HUES64 (cell line): ENCODE measurements around the gene MED17.

Experiments
- H3K27ac ChIP-seq: 2 replicates; pipeline ENCODE4 v1.7.0; 2013; ENCODE audit warnings: low read depth, low read length, inconsistent platforms
- H3K27me3 ChIP-seq: 2 replicates; pipeline ENCODE4 v1.6.1; 2013; ENCODE audit warnings: mild to moderate bottlenecking, low read length; ENCODE audit not compliant: insufficient read depth
- H3K36me3 ChIP-seq: 2 replicates; pipeline ENCODE4 v1.6.1; 2013; ENCODE audit warnings: mild to moderate bottlenecking, low read length; ENCODE audit not compliant: insufficient read depth
- H3K4me1 ChIP-seq: 2 replicates; pipeline ENCODE4 v1.6.1; 2013; ENCODE audit warnings: mild to moderate bottlenecking, low read length, moderate library complexity; ENCODE audit not compliant: insufficient read depth
- H3K4me3 ChIP-seq: 2 replicates; pipeline ENCODE4 v1.5.1; 2013; ENCODE audit warnings: mild to moderate bottlenecking, low read length, moderate library complexity
- H3K9ac ChIP-seq: 2 replicates; pipeline ENCODE4 v1.6.1; 2013; ENCODE audit warnings: mild to moderate bottlenecking, low read depth, low read length
- H3K9me3 ChIP-seq: 2 replicates; pipeline ENCODE4 v1.6.1; 2013; ENCODE audit warnings: low read depth, low read length; ENCODE audit not compliant: insufficient read depth
- WGBS: fragments of 150-250, 120-280 bp; methylation state at CpG from one replicate; pipeline ENCODE4 v1.1.7; 2013; ENCODE audit warnings: missing lambda C conversion rate; 5-methylcytosine and 5-hydroxymethylcytosine counted together

Gene MED17

GRCh38 chr11:93783765-93784144, 327 bp upstream of the MED17 start:
- H3K27ac ChIP-seq = peak overlapping the region; percentile 99
- H3K36me3 ChIP-seq = peaks cover 26% of the 10 kb centered on the region
- H3K9ac ChIP-seq = peak overlapping the region; percentile 99
- H3K9me3 ChIP-seq = no peaks in the 10 kb centered on the region
- peak overlapping the region; percentile 93 for H3K4me3 ChIP-seq
- H3K27me3 ChIP-seq = no peaks in the 10 kb centered on the region
- WGBS = under 1% methylated on average over 9 of the region's 10 CpGs
- peaks cover 17% of the 10 kb centered on the region for H3K4me1 ChIP-seq

GRCh38 chr11:93784935-93785360, 866 bp downstream of the MED17 start:
- H3K9me3 ChIP-seq = no peaks in the 10 kb centered on the region
- peak overlapping the region; percentile 99 for H3K27ac ChIP-seq
- peaks cover 38% of the 10 kb centered on the region for H3K36me3 ChIP-seq
- under 1% methylated on average over 13 of the region's 13 CpGs for WGBS
- peak overlapping the region; percentile 99 for H3K9ac ChIP-seq
- peak overlapping the region; percentile 93 for H3K4me3 ChIP-seq
- peaks cover 17% of the 10 kb centered on the region for H3K4me1 ChIP-seq
- H3K27me3 ChIP-seq = no peaks in the 10 kb centered on the region

- Histone ChIP-seq H3K27ac (no peak overlapping the region), H3K9me3 (no peaks in the 10 kb centered on the region), H3K36me3 (peaks cover 95% of the 10 kb centered on the region), H3K27me3 (no peaks in the 10 kb centered on the region), H3K9ac (no peak overlapping the region), H3K4me1 (peaks cover 4% of the 10 kb centered on the region; the same call in 1 of the 2 replicates), H3K4me3 (no peak overlapping the region)
- WGBS = 90% methylated on average over 5 of the region's 5 CpGs
Measured at GRCh38 chr11:93791493-93791892, 7.4 kb downstream of the MED17 start.

GRCh38 chr11:93796441-93797231, 12.6 kb downstream of the MED17 start:
- no peaks in the 10 kb centered on the region for H3K4me1 ChIP-seq
- peaks cover 97% of the 10 kb centered on the region for H3K36me3 ChIP-seq
- WGBS = 90% methylated on average over 6 of the region's 6 CpGs
- no peak overlapping the region for H3K4me3 ChIP-seq
- H3K27me3 ChIP-seq = no peaks in the 10 kb centered on the region
- H3K9me3 ChIP-seq = no peaks in the 10 kb centered on the region
- no peak overlapping the region for H3K9ac ChIP-seq
- H3K27ac ChIP-seq = no peak overlapping the region

GRCh38 chr11:93801366-93801765, 17.3 kb downstream of the MED17 start:
- Histone ChIP-seq H3K27me3 (no peaks in the 10 kb centered on the region), H3K9ac (no peak overlapping the region), H3K27ac (no peak overlapping the region), H3K4me1 (no peaks in the 10 kb centered on the region), H3K9me3 (no peaks in the 10 kb centered on the region), H3K36me3 (peaks cover 96% of the 10 kb centered on the region), H3K4me3 (no peak overlapping the region)
- WGBS = no CpG with 5 or more reads among the region's 2 CpGs

GRCh38 chr11:93804879-93805278, 20.8 kb downstream of the MED17 start:
- H3K9ac ChIP-seq = no peak overlapping the region
- no peak overlapping the region for H3K4me3 ChIP-seq
- H3K27me3 ChIP-seq = no peaks in the 10 kb centered on the region
- H3K27ac ChIP-seq = no peak overlapping the region
- H3K9me3 ChIP-seq = no peaks in the 10 kb centered on the region
- peaks cover 96% of the 10 kb centered on the region for H3K36me3 ChIP-seq
- H3K4me1 ChIP-seq = no peaks in the 10 kb centered on the region
- WGBS = 100% methylated on average over 2 of the region's 2 CpGs

GRCh38 chr11:93807980-93808379, 23.9 kb downstream of the MED17 start:
- H3K27me3 ChIP-seq = no peaks in the 10 kb centered on the region
- WGBS = 96% methylated on average over 3 of the region's 3 CpGs

GRCh38 chr11:93813974-93814373, 29.9 kb downstream of the MED17 start:
- H3K36me3 ChIP-seq = peaks cover 68% of the 10 kb centered on the region
- no peaks in the 10 kb centered on the region for H3K9me3 ChIP-seq
- no peak overlapping the region for H3K4me3 ChIP-seq
- WGBS = 95% methylated on average over 5 of the region's 5 CpGs
- no peak overlapping the region for H3K27ac ChIP-seq
- no peaks in the 10 kb centered on the region for H3K27me3 ChIP-seq
- H3K4me1 ChIP-seq = peaks cover 3% of the 10 kb centered on the region; the same call in 1 of the 2 replicates
- no peak overlapping the region for H3K9ac ChIP-seq

More at GRCh38 chr11:93807980-93808379, 23.9 kb downstream of the MED17 start:
- Histone ChIP-seq H3K36me3 (peaks cover 99% of the 10 kb centered on the region), H3K9me3 (no peaks in the 10 kb centered on the region), H3K27ac (no peak overlapping the region), H3K4me3 (no peak overlapping the region), H3K9ac (no peak overlapping the region), H3K4me1 (no peaks in the 10 kb centered on the region)

- WGBS = 91% methylated on average over 6 of the region's 6 CpGs
- Histone ChIP-seq H3K4me3 (no peak overlapping the region), H3K36me3 (peaks cover 56% of the 10 kb centered on the region), H3K27me3 (no peaks in the 10 kb centered on the region), H3K4me1 (peaks cover 10% of the 10 kb centered on the region; the same call in 1 of the 2 replicates), H3K9ac (no peak overlapping the region), H3K27ac (no peak overlapping the region), H3K9me3 (no peaks in the 10 kb centered on the region)
Measured at GRCh38 chr11:93814966-93815633, 31.0 kb downstream of the MED17 start.

- no peak overlapping the region for H3K27ac ChIP-seq
- H3K27me3 ChIP-seq = no peaks in the 10 kb centered on the region
- no peak overlapping the region for H3K9ac ChIP-seq
- H3K36me3 ChIP-seq = peaks cover 31% of the 10 kb centered on the region
- no peaks in the 10 kb centered on the region for H3K9me3 ChIP-seq
- no peak overlapping the region for H3K4me3 ChIP-seq
- peaks cover 17% of the 10 kb centered on the region; the same call in 1 of the 2 replicates for H3K4me1 ChIP-seq
- 94% methylated on average over 4 of the region's 4 CpGs for WGBS
Measured at GRCh38 chr11:93817426-93818348, 33.6 kb downstream of the MED17 start.
